GM12878 (cell line): Measurements from ENCODE around the gene SELPLG. TPM values are rescaled to one million over a fixed set of nuclear protein-coding genes. Genes with fewer than 3 reads are reported as not detected.

Experiments
- ATAC-seq: fragments of 200-7000 bp; cut with Tn5 transposase; 3 replicates; pipeline ENCODE4 v1.9.1; 2020; ENCODE audit warnings: mild to moderate bottlenecking, moderate library complexity
- BruUV-seq: library from RNA; stranded (reverse); fragments of 400-500 nt; replicated peaks from 2 replicates; lab custom pipeline; 2021; lab: Mats Ljungman, UMichigan
- CTCF ChIA-PET: fragments of 300-600 bp; sonication (Branson Sonifier 250); formaldehyde crosslinking; extraction: SDS; loops from one replicate; lab custom pipeline; 2021; ENCODE audit warnings: inconsistent platforms; lab: Yijun Ruan, JAX
- POLR2A ChIA-PET: fragments of 350-600 bp; formaldehyde crosslinking; extraction: SDS; loops from one replicate; lab custom pipeline; 2021; ENCODE audit warnings: inconsistent platforms; lab: Charles Lee
- RAD21 ChIA-PET: fragments of 300-600 bp; sonication (Branson Sonifier 250); formaldehyde crosslinking; loops from one replicate; lab custom pipeline; 2023; ENCODE audit warnings: antibody characterized with exemption; ENCODE audit not compliant: unreplicated experiment; lab: Charles Lee
- SMC1A ChIA-PET: fragments of 300-600 bp; sonication (Branson Sonifier 250); formaldehyde crosslinking; loops from one replicate; lab custom pipeline; 2023; ENCODE audit not compliant: unreplicated experiment, uncharacterized antibody; lab: Charles Lee
- DNase-seq: peaks from one replicate; pipeline ENCODE4 v3.0.0-alpha.2; 2011; ENCODE audit warnings: low read depth, low spot score
- FAIRE-seq: peaks from 3 replicates; lab custom pipeline; 2011; peaks lifted over from hg19 to GRCh38; lab: Jason Lieb, UNC
- H2AFZ ChIP-seq: 2 replicates; pipeline ENCODE4 v1.6.0; 2011; ENCODE audit warnings: low read depth, low read length, control low read depth; ENCODE audit not compliant: control insufficient read depth
- H3K27ac ChIP-seq: 2 replicates; pipeline ENCODE4 v1.5.1; 2011; ENCODE audit warnings: control low read depth; ENCODE audit not compliant: control insufficient read depth, insufficient read depth
- H3K27me3 ChIP-seq, 2 experiments: replicated peaks in 1 of 2; 2 replicates each; pipeline versions ENCODE4 v1.6.0 to v1.6.1; 2011; ENCODE audit warnings: low read length in 1 of 2; ENCODE audit not compliant: control insufficient read depth in 2 of 2, insufficient read depth in 2 of 2
- H3K36me3 ChIP-seq, 2 experiments: 2 replicates each; pipeline ENCODE4 v1.5.1; 2011; ENCODE audit warnings: low read length in 1 of 2; ENCODE audit not compliant: control insufficient read depth in 2 of 2, insufficient read depth in 2 of 2
- H3K4me1 ChIP-seq: 2 replicates; pipeline ENCODE4 v1.6.1; 2011; ENCODE audit warnings: mild to moderate bottlenecking, low read length, moderate library complexity, mixed read lengths; ENCODE audit not compliant: control insufficient read depth, insufficient read depth
- H3K4me2 ChIP-seq: 2 replicates; pipeline ENCODE4 v1.6.0; 2011; ENCODE audit warnings: control low read depth; ENCODE audit not compliant: control insufficient read depth, insufficient read depth
- H3K4me3 ChIP-seq: fragments of 200-600 bp; sonication (generic); 2 replicates; pipeline ENCODE4 v1.5.1; 2016
- H3K79me2 ChIP-seq: 2 replicates; pipeline ENCODE4 v1.6.0; 2011; ENCODE audit warnings: low read length; ENCODE audit not compliant: control insufficient read depth, insufficient read depth
- H3K9ac ChIP-seq: 2 replicates; pipeline ENCODE4 v1.8.0; 2011; ENCODE audit warnings: low read length, control low read depth, mixed read lengths; ENCODE audit not compliant: control insufficient read depth, insufficient read depth
- H3K9me3 ChIP-seq: replicated peaks from 3 replicates; pipeline ENCODE4 v1.5.1; 2011; ENCODE audit warnings: mild to moderate bottlenecking, low read length; ENCODE audit not compliant: control insufficient read depth, insufficient read depth
- H4K20me1 ChIP-seq: 2 replicates; pipeline ENCODE4 v1.6.0; 2011; ENCODE audit not compliant: control insufficient read depth, insufficient read depth
- IRF4 ChIP-seq: IDR thresholded peaks from 2 replicates; pipeline ENCODE4 v1.6.1; 2011; ENCODE audit warnings: low read depth, low read length
- POLR2AphosphoS5 ChIP-seq: IDR thresholded peaks from 2 replicates; pipeline ENCODE4 v1.6.1; 2011; ENCODE audit warnings: mild to moderate bottlenecking, low read length, inconsistent platforms
- POU2F2 ChIP-seq: IDR thresholded peaks from 3 replicates; pipeline ENCODE4 v1.6.1; 2011; ENCODE audit warnings: low read depth, mild to moderate bottlenecking, low read length, borderline replicate concordance
- SMAD1 ChIP-seq: fragments of 450-650 bp; IDR thresholded peaks from 2 replicates; pipeline ENCODE4 v1.6.1; 2018; ENCODE audit warnings: mild to moderate bottlenecking, low read depth; ENCODE audit not compliant: partially characterized antibody
- TARDBP ChIP-seq: IDR thresholded peaks from 2 replicates; pipeline ENCODE4 v1.6.1; 2016; ENCODE audit warnings: borderline replicate concordance
- WGBS: methylation state at CpG from one replicate; pipeline ENCODE4 v1.1.6; 2016; ENCODE audit warnings: low lambda C conversion rate; ENCODE audit not compliant: insufficient replicate concordance, insufficient coverage; ENCODE audit errors: missing lambda C conversion rate; 5-methylcytosine and 5-hydroxymethylcytosine counted together
- in situ Hi-C: fragments of 300-500 bp; cut with MboI; formaldehyde crosslinking; loops from 9 replicates; pipeline ENCODE4 v1.14.3; 2018; ENCODE audit warnings: mixed read lengths
- intact Hi-C: fragments of 100-400 bp; cut with micrococcal nuclease; formaldehyde crosslinking; loops from one replicate; pipeline ENCODE4 v1.14.2; 2022; ENCODE audit not compliant: unreplicated experiment
- polyA plus RNA-seq, 11 experiments: library from polyadenylated mRNA; depleted of rRNA in 4 of 11; unstranded in 6 of 11; stranded (reverse) in 5 of 11; fragments of >200 nt; fragmentation: Nextera tagmentation in 4 of 11; fragmentation: Illumina TruSeq in 1 of 11; extraction: Ambion mirVana in 4 of 11; extraction: Trizol in 1 of 11; gene quantifications; 1 replicate in 1 of 11; 2 replicates in 10 of 11; pipeline versions ENCODE4 v1.2.1 to v1.2.3, GENCODE V29; 2011 to 2016; ENCODE audit warnings: inconsistent platforms in 2 of 11, missing spikeins in 2 of 11, low read depth in 1 of 11
- total RNA-seq, 4 experiments: library from RNA; depleted of rRNA in 3 of 4; stranded (reverse); fragments of >200 nt in 3 of 4; fragmentation: Illumina TruSeq in 1 of 4; extraction: Trizol in 1 of 4; gene quantifications; 2 replicates each; pipeline versions ENCODE4 v1.2.1 to v1.2.3, GENCODE V29; 2013 to 2021
- TF ChIP-seq, protein P1 (sequence below): IDR thresholded peaks from 2 replicates; pipeline ENCODE4 v1.6.1; 2011; ENCODE audit warnings: borderline replicate concordance, low read depth, mild to moderate bottlenecking, moderate library complexity, low read length; ENCODE audit not compliant: insufficient read depth, poor library complexity, severe bottlenecking

The SELPLG gene
- total and polyA plus RNA-seq, 10 of the 15 experiments (the other 5 are each of a cell fraction or from before 2014, with no cell fraction given): 3.2 to 32.3 (median 23.9) TPM

DNA sequence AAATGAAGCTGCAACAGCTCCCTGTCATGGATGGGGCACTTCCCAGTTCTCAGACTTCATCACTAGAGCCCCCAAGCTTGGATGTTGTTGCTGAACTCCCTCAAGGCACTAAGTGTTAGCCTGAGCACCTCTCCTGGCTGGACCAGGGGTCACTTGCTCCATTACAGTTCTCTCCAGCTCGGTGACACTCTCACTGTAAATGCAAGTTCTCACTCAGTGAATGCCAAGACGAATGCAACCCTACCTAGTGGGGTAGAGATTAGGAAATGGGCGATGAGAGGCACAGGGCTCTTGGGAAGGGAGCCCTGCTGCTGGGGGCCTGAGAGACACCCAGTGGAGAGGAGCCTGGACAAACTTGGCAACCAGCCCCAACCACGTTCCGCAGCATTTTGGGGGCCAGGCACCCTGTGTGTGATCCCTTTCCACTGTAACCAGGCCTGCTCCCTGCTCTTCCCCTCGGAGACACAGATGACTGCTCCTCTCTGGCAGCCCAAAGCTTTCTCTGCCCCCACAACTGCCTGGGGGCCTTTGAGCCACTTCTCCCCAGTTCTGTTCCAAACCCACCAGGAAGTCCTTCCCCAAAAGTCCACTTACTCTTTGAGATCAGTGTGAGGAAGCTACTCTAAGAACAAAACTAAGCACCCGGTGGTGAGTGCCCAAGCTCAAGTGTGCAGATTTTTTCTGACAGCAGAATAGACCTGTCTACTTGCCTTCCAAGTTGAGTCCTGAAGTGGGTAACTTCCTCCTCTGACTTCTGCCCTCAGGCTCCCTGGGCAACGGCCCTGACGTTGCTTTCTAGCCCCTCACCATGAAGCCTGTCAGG lies 8.0 kb upstream of the SELPLG start:
- Histone ChIP-seq H3K27me3 (no peaks in the 10 kb centered on the region), H3K36me3 (peaks cover 10 to 13% of the 10 kb centered on the region in 2 experiments), H3K4me1 (peaks cover 54% of the 10 kb centered on the region), H3K9ac (peak overlapping the region; percentile 17; the same call in 1 of the 2 replicates), H3K9me3 (no peaks in the 10 kb centered on the region), H3K27ac (peak overlapping the region; percentile 45), H3K4me3 (no peak overlapping the region), H3K79me2 (peaks cover 3% of the 10 kb centered on the region), H2AFZ (no peak overlapping the region), H3K4me2 (peak overlapping the region; percentile 38), H4K20me1 (no peaks in the 10 kb centered on the region)
- intact Hi-C loops (no loop called here), in situ Hi-C loops (no loop called here)
- ATAC-seq (peak; percentile 17), DNase-seq (no peak), FAIRE-seq (no peak)
- ChIA-PET RAD21 (interaction anchor here (0.6 to 17.3 kb wide), 5 partner anchors 9 to 76 kb away, joined by 3 to 413 read pairs (median 221); partner anchors contain the start of genes ISCU and SART3), SMC1A (interaction anchor here (0.5 to 16.7 kb wide), 12 partner anchors 9 to 209 kb away, joined by 3 to 397 read pairs (median 6); partner anchors contain the start of genes ISCU and SART3), POLR2A (interaction anchor here (0.6 to 2.2 kb wide), 7 partner anchors 10 to 209 kb away, joined by 3 to 7 read pairs (median 4); partner anchors contain the start of gene ISCU), CTCF (interaction anchor here (1.1 to 17.2 kb wide), 8 partner anchors 10 to 162 kb away, joined by 3 to 244 read pairs (median 4); partner anchors contain the start of gene ISCU)
- 0 out of 3 replicates have a peak, but pooled peaks have one; percentile 12 for TF ChIP-seq POU2F2
- TF ChIP-seq TARDBP: no peak
- no peak for TF ChIP-seq IRF4
- TF ChIP-seq, protein P1, sequence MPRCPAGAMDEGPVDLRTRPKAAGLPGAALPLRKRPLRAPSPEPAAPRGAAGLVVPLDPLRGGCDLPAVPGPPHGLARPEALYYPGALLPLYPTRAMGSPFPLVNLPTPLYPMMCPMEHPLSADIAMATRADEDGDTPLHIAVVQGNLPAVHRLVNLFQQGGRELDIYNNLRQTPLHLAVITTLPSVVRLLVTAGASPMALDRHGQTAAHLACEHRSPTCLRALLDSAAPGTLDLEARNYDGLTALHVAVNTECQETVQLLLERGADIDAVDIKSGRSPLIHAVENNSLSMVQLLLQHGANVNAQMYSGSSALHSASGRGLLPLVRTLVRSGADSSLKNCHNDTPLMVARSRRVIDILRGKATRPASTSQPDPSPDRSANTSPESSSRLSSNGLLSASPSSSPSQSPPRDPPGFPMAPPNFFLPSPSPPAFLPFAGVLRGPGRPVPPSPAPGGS: peak; percentile 12
- peak; percentile 4 for TF ChIP-seq SMAD1
- peak; percentile 29; the same call in 1 of the 2 replicates for TF ChIP-seq POLR2AphosphoS5
- BruUV-seq: no TSS peak
- 31% methylated on average over 9 of the region's 9 CpGs for WGBS
